ENCODE data around the gene PLCB1.
"Not testable (repeated sequence)": the region's sequence is repeated elsewhere in the genome, so short reads cannot be mapped to it uniquely, and the experiment has no call there.

PLCB1 gene

DNA sequence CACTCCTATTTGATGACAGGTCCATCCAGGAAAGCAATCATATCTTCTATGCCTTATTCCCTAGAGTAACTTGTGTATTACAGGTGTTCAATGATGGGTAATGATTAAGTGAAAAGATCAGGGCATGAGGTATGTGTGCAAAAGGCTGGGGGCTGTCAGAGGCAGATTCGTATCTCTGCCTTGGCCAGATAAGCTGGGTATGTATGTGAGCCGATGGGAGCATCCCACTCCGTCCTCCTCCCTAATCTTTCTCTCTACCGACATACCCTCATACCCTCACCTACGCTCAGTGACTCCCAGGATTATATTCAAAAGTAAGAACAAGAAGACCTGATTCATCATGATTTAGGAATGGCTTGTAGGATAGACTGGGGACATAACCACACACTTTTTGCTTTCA, 238.7 kb downstream of the PLCB1 start:
- no peak for DNase-seq

DNA sequence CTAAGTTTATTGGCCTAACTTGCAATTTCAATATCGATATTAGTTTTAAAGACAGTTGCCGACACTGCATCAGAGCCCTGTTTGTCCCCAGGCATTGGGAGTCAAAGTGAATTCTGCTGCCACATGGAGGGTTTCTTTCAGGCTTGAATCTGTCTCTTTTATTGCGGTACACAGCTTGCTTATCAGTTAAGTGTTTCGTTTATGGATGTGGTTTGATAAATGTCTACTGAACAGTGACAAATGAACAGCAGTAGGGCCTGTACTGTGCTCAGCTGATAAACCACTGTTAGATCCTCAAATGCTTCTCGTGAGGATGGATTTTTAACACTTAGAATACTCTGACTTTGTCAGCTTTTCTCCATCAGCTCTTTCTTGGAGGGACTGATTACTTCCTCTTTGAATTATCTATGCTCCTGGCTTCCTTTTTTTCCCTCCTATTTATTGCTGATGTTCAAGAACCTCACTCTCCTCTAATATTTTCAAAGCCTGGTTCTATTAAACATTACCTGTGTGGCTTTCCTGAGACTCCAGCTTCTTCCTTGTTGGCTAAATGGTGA, 240.8 kb downstream of the PLCB1 start:
- DNase-seq: peak; percentile 27

DNA sequence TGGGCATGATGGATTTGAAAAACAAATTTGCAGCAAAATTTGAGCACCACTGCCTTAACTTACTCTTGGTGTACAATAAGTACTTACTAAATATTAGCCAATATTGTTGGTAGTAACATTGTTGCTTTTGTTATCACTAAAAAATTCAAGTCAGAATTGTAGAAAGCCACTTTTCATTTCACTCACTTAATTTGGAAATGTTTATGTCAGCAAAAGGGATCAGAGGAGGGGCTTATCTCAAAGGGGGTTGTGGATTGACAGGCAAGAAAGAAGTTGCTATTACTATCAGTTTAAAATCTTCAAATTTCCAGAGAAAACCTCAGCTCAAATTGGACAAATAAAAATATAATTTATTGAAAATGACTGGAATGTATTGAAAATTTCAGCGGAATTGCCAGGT, 241.5 kb downstream of the PLCB1 start:
- DNase-seq: no peak

DNA sequence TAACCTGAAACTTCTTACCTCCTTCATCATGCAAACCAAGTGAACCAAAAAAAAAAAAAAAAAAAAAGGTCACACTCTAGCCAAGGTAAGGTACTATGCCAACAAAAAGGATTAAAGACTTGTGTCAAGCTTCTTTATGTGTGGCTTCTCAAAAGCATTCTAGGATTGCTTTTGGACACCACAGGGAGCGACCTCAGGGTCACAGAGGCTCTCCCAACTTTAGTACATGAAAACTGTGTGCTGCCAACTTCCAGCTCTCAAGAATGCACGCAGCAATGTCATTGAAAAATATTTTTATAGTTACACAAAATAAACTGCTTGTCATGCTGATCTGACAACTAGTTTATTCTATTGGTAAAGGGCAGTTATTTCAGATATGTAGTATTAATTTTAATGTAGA, 243.8 kb downstream of the PLCB1 start:
- no peak for DNase-seq

DNA sequence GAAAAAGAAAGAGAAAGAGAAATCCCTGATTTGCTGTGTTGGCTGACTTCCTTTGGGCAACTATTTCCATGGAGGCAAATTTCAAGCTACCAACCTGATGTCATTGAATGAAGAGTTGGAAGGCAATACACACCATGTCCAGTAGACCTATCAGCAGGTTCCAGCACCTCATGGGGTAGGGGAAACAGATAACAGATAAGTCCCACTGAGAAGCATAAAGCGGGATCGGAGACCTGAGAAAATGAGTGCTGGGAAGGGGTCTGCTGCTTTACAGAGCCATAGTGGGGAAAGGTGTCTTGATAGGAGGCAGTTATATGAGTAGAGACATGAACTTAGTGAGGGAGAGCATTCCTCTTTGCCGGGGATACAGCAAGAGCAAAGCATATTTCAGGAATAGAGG, 244.9 kb downstream of the PLCB1 start:
- no peak for DNase-seq

DNA sequence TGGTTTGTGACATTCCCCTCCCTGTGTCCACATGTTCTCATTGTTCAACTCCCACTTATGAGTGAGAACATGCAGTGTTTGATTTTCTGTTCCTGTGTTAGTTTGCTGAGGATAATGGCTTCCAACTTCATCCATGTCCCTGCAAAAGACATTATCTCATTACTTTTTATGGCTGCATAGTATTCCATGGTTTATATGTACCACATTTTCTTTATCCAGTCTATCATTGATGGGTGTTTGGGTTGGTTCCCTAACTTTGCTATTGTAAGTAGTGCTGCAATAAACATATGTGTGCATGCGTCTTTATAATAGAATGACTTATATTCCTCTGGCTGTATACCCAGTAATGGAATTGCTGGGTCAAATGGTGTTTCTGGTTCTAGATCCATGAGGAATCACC, 247.1 kb downstream of the PLCB1 start:
- DNase-seq: not testable (repeated sequence)

DNA sequence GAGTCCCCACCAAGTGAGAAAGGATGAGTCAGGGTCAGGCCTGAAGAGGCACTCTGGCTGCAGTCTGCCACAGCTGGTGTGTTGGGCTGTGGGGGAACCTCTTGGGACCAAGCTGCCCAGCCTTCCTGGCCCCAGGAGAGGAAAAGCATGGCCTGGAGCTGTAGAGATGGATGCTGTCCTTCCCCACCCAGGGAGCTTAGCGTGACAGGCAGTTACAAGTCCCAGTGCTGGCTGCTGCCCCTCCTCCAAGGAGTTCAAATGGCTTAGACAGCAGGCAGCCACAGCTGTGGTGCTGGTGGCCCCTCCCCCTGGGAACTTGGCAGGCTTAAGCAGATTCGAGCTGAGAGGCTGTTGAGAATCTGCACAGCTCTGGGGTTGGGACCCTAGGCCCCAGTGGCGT, 253.2 kb downstream of the PLCB1 start:
- peak; percentile 32 for DNase-seq

DNA sequence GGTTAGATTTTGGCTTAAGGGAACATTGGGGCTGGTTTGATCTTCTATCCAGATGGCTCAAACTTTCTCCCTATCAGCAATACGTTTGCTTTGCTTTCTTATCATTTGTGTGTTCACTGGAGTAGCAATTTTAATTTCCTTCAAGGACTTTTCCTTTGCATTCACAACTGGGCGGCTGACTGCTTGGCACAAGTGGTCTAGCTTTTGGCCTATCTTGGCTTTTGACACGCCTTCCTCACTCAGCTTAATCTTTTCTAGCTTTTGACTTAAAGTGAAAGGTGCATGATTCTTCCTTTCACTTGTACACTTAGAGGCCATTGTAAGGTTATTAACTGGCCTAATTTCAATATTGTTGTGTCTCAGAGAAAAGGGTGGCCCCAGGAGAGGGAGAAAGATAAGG, 254.9 kb downstream of the PLCB1 start:
- no peak for DNase-seq

DNA sequence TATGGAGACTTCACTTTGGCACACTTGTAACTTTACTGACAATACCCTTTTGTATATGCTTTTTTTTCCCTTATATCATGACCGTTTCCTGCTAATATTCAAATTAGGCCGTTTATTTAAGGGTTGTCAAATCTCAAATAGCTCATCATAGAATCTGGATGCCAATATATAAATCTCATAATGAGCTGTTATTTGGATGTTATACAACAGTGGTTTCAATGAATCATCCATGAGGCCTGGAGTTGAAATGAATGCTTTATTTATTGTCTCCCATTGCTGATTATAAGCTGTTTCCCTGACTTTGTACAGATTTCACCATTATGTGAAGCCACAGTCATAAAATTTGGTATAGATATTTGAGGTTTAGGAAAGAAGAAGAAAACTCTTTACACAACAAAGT, 256.1 kb downstream of the PLCB1 start:
- DNase-seq: no peak

DNA sequence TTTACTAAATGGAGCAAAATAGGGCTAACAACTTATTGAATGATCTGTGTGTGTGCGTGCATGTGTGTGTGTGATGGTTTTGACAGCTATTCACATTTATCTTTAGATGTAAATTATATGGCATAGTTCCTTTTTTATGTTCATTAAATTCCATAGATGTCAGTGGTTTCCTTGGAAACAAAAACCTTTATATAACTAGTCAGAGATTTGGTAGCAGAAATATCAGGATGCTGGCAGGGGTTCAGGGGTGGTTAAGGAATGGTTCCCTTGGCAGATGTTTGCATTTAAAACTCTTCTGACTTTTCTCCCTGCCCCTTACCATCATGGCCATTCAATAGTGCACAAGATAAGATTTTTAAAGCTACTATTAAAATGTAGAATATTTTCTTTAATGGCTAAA, 256.6 kb downstream of the PLCB1 start:
- no peak for DNase-seq

DNA sequence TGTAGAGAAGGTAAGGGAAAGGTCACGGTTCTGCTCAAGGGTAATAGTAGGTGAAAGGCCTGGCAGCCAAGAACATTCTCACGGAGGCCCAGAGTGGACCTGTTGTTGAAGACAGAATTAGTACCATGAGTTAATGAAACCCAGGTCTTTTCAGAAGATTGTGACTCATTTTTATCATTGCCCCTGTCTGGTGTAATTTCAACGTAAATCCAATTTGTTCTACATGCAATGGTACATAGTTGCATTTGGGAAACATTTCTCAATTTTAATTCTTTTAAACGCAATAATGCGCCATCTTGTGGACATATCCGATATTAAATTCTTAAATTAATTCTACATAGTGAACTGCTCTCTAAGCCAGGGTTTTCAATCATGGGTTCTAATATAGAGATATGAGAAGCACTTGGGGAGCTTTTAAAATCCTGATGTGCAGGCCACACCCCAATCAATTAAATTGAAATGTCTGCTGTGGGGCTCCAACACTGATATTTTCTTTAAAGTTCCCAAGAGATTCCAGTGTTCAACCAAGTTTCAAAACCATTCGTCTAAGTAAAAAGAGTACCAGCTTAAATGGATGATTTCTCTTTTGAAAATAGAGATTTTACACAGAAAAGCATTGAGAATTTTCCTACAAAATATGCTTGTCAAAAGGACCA, 257.4 kb downstream of the PLCB1 start:
- DNase-seq: peak; percentile 24

DNA sequence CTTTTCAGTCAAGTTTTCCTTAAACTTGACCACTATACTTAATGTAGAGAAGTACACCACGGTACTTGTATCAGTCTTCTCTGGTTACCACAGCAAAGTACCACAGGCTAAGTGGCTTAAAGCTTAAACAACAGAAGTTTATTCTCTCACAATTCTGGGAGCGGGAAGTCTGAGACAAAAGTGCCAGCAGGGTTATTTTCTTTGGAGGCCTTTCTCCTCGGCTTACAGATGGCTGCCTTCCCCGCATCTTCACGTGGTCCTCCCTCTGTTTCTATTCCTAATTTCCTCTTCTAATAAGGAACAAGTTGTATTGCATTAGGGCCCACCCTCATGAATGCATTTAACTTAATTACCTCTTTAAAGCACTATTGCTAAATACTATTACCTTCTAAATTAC, 258.0 kb downstream of the PLCB1 start:
- DNase-seq: no peak

DNA sequence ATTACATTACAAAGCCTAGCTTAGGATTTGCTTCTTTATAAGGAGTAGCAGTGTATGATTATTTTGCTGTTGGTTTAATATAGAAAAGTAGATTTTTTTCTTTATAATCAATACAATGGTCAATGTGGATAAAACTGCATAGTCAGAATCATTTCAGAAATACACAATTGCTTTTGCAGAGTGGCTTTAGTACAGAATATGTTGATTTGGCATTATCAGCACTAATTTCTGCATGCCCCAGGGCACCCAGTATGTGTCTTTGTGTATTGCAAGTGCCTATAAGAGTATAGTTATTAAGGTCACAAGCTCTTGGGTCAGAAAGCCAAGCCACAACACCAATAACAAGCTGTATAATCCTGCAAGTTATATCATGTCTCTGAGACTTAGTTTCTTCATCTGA, 258.4 kb downstream of the PLCB1 start:
- DNase-seq: no peak

DNA sequence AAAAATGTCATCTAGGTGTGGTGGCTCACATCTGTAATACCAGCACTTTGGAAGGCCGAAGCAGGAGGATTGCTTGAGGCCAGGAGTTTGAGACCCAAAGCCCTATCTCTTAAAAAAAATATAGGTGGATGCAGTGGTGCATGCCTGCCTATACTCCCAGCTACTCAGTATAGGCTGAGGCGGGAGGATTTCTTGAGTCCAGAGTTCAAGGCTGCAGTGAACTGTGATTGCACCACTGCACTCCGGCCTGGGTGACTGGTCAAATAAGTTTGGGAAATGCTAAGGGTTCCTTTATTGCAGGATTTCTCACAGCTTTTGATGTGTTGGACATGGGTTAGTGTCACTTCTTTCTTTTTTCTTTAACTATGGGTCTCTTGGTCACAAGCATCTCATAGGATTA, 261.3 kb downstream of the PLCB1 start:
- no peak for DNase-seq

DNA sequence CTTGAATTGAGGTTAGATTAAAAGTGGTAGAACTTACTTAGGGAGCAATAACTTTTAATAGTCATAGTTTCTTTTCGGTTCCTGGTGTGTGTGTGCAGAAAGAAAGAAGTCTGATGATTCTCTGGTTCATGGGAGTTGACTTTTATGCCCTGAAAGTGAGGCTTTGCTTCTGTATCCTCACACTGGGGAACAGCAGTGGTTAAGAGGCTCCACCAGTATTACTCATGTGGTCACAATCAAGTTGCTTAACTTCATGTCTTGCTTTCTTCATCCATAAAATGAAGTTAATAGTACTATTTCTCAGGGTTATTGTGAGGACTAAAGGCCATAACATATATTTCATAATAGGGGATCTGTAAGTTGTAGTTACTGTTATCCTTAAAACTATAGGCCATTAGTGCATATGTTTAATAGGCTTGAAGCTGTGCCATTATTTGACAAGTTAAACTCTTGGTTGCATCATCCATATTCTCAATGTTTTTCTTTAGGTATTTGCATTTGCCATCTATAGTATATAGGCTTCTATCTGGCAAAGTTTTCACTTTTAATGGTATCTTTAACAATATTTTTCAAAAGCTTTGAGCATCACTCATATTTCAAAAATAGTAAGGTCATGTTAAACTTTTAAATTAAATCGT, 262.4 kb downstream of the PLCB1 start:
- DNase-seq: peak; percentile 98

DNA sequence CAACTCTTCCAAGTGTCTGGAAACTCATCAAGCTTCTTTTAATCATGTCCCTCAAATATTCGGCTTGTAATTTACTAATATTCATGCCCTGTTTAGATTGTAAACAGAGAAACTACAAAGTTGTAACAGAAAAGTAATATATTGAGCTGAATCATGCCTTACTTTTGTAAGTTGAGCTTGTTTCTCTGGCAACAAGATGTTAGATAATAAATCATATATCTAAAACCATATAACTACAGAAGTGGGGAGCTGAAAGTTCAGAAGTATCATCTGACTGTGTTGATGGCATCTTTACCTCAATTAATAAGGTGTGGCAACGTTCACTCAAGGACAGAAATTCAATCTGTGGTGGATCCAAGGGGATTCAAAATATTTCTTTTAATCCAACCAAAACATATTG, 263.9 kb downstream of the PLCB1 start:
- no peak for DNase-seq

DNA sequence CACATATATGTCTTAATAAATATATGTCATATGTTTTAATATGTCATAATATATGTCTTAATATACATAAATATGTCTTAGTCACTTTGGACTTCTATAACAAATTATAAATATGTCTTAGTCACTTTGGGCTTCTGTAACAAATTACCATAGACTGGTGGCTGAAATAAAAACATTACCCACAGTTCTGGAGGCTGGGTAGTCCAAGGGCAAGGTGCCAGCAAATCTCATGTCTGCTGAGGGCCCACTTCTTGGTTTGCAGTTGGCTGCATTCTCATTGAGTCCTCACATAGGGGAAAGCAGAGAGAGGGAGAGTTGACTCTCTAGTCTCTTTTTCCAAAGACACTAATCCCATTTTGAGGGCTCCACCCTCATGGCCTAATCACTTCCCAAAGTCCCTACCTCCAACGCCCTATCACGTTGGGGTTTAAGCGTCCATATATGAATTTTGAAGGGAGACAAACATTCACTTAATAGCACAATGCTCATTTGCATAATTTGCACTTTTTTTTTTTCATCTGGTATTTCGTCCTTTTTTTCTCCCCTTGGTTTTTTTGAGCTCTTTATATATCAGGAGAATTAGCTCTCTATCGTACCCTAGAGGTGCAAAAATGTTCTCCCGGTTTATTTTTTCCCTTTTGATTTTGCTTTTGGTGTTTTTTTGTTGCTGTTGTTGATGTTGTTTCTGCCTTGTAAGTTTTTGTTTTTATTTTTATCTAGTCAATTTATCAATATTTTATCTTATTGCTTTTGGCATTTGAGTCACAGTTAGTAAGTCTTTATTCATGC, 266.4 kb downstream of the PLCB1 start:
- no peak for DNase-seq

DNA sequence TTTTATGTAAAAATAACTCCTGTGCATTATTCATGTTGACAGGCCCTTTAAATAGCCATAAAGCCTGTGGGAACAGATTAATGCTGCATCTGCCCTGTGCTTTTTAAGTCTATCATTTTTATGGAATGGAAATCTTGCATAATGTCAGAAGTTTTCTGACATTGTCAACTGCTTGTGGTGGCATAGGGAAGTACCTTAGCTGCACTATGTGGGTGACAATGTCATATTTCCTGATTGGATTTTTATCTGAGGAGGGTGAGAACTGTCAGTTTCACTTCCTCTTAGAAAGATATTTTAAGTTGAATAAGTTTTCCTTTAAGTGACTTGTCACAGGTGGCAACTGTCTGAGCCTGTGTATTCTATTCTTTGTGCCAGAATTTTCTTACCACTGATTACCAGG, 267.9 kb downstream of the PLCB1 start:
- peak; percentile 99 for DNase-seq

DNA sequence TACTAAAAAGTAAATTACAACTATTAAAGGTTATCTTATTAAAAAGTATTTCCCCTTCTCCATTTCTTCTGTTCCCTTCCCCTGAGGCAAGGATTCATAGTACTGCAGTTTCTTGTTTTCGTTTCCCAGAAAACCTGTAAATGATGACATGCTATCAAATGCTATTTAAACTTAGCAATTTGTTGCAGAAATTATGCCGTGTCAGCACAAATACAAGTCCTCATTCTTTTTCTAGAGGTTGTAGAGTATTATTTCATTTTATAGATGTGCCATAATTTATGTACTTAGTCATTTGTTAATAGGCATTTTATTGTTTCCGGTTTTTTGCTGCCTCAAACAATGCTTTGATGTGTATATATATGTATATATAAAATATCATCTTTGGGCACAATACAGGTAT, 268.4 kb downstream of the PLCB1 start:
- peak; percentile 38 for DNase-seq

DNA sequence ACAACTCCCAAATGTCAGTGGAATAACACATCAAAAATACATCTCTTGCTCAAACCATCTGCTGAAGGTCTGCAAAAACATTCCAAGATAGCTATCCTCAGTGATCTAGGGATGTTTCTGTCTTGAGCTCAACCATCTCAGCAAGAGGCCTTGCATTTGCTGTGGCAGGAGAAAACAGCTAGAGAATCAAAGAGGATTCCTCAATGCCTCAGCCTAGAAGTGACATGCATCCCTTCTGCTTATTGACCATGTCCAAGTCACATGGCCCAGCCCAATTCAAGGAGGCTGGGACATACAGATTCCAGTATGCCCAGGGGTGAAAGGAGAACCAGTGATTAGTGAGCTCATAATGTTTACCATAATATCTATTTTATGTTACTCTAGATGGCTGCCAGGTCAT, 269.5 kb downstream of the PLCB1 start:
- no peak for DNase-seq

DNA sequence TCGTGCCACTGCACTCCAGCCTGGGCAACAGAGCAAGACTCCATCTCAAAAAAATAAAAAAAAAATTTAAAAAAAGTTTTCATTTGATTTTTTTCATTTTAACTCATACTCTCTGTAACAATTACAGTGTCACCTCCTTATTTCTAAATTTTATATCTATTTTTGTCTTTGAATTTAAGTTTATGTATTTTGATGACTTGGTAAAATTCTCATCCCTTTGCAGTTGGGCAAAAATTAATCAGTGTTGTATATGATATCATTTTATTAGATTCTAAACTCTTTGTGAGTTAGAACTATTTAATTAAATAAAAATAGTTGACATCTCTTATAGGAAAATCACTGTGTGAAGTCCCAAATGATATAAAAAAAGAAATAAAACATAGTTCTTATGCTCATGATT, 270.7 kb downstream of the PLCB1 start:
- no peak for DNase-seq

DNA sequence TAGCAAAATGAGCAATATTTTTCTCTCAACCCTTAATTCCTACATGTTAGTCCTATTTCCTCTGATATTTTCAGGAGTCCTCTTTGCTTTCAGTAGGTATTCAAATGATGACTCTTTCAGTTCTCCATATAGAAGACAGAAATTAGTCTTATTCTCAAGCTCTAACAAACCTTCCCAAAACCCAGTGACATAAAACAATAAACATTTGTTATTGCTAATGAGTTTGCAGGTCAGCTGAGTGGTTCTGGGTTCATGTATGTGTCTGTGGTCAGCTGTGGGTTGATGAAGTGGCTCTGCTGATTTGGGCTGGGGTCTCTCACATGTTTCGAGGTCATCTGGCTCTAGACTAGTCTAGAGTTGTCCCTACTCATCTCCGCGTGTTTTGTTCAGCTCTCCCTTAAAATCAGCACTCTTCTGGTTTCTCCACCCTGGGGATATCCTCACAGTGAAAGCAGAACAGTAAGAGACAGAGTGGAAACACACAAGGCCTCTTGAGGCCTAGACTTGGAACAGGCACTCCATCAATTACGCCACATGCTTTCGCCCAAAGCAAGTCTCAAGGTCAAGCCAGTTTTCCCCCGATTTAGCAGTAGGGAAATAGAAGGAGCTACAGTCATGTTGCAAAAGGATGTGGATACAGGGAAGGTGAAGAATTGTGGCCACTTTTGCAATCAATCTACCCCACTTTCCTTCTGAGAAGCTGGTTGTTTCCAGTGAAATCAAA, 273.0 kb downstream of the PLCB1 start:
- peak; percentile 24 for DNase-seq

DNA sequence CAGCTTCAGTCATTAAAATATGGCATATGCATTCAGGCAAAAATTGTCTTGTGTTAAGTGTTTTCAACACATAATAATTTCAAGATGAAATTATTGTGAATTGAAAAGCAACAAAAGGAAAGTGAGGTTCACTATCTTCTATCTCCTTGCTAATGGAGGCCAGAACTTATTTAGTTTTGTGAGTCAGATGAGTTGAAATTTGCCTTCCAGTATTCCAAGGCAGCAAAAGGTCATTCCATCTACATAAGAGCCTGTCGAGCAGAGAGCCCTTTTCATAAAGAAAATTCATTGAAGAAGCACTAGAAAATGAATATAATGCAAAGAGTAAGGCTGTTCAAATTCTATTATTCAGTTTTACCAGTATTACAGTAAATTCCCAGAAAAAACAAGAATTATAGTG, 274.3 kb downstream of the PLCB1 start:
- DNase-seq: no peak

Measured in MV-4-11 (cell line).